GM12878 (cell line): ENCODE data around the gene RGSL1. TPM values are rescaled to one million over a fixed set of nuclear protein-coding genes. Genes with fewer than 3 reads are reported as not detected.

ENCODE experiments used
- ATAC-seq: fragments of 200-7000 bp; cut with Tn5 transposase; 3 replicates; pipeline ENCODE4 v1.9.1; 2020; ENCODE audit warnings: mild to moderate bottlenecking, moderate library complexity
- BruUV-seq: library from RNA; stranded (reverse); fragments of 400-500 nt; replicated peaks from 2 replicates; lab custom pipeline; 2021; lab: Mats Ljungman, UMichigan
- CTCF ChIA-PET: fragments of 300-600 bp; sonication (Branson Sonifier 250); formaldehyde crosslinking; extraction: SDS; loops from one replicate; lab custom pipeline; 2021; ENCODE audit warnings: inconsistent platforms; lab: Yijun Ruan, JAX
- POLR2A ChIA-PET: fragments of 350-600 bp; formaldehyde crosslinking; extraction: SDS; loops from one replicate; lab custom pipeline; 2021; ENCODE audit warnings: inconsistent platforms; lab: Charles Lee
- RAD21 ChIA-PET: fragments of 300-600 bp; sonication (Branson Sonifier 250); formaldehyde crosslinking; loops from one replicate; lab custom pipeline; 2023; ENCODE audit warnings: antibody characterized with exemption; ENCODE audit not compliant: unreplicated experiment; lab: Charles Lee
- SMC1A ChIA-PET: fragments of 300-600 bp; sonication (Branson Sonifier 250); formaldehyde crosslinking; loops from one replicate; lab custom pipeline; 2023; ENCODE audit not compliant: unreplicated experiment, uncharacterized antibody; lab: Charles Lee
- DNase-seq: peaks from one replicate; pipeline ENCODE4 v3.0.0-alpha.2; 2011; ENCODE audit warnings: low read depth, low spot score
- FAIRE-seq: peaks from 3 replicates; lab custom pipeline; 2011; peaks lifted over from hg19 to GRCh38; lab: Jason Lieb, UNC
- H2AFZ ChIP-seq: 2 replicates; pipeline ENCODE4 v1.6.0; 2011; ENCODE audit warnings: low read depth, low read length, control low read depth; ENCODE audit not compliant: control insufficient read depth
- H3K27ac ChIP-seq: 2 replicates; pipeline ENCODE4 v1.5.1; 2011; ENCODE audit warnings: control low read depth; ENCODE audit not compliant: control insufficient read depth, insufficient read depth
- H3K27me3 ChIP-seq, 2 experiments: replicated peaks in 1 of 2; 2 replicates each; pipeline versions ENCODE4 v1.6.0 to v1.6.1; 2011; ENCODE audit warnings: low read length in 1 of 2; ENCODE audit not compliant: control insufficient read depth in 2 of 2, insufficient read depth in 2 of 2
- H3K36me3 ChIP-seq, 2 experiments: 2 replicates each; pipeline ENCODE4 v1.5.1; 2011; ENCODE audit warnings: low read length in 1 of 2; ENCODE audit not compliant: control insufficient read depth in 2 of 2, insufficient read depth in 2 of 2
- H3K4me1 ChIP-seq: 2 replicates; pipeline ENCODE4 v1.6.1; 2011; ENCODE audit warnings: mild to moderate bottlenecking, low read length, moderate library complexity, mixed read lengths; ENCODE audit not compliant: control insufficient read depth, insufficient read depth
- H3K4me2 ChIP-seq: 2 replicates; pipeline ENCODE4 v1.6.0; 2011; ENCODE audit warnings: control low read depth; ENCODE audit not compliant: control insufficient read depth, insufficient read depth
- H3K4me3 ChIP-seq: fragments of 200-600 bp; sonication (generic); 2 replicates; pipeline ENCODE4 v1.5.1; 2016
- H3K79me2 ChIP-seq: 2 replicates; pipeline ENCODE4 v1.6.0; 2011; ENCODE audit warnings: low read length; ENCODE audit not compliant: control insufficient read depth, insufficient read depth
- H3K9ac ChIP-seq: 2 replicates; pipeline ENCODE4 v1.8.0; 2011; ENCODE audit warnings: low read length, control low read depth, mixed read lengths; ENCODE audit not compliant: control insufficient read depth, insufficient read depth
- H3K9me3 ChIP-seq: replicated peaks from 3 replicates; pipeline ENCODE4 v1.5.1; 2011; ENCODE audit warnings: mild to moderate bottlenecking, low read length; ENCODE audit not compliant: control insufficient read depth, insufficient read depth
- H4K20me1 ChIP-seq: 2 replicates; pipeline ENCODE4 v1.6.0; 2011; ENCODE audit not compliant: control insufficient read depth, insufficient read depth
- BMI1 ChIP-seq: fragments of 450-650 bp; IDR thresholded peaks from 2 replicates; pipeline ENCODE4 v1.6.1; 2016; ENCODE audit warnings: mild to moderate bottlenecking, moderate library complexity, borderline replicate concordance
- CREB1 ChIP-seq: IDR thresholded peaks from 2 replicates; pipeline ENCODE4 v1.6.1; 2012; ENCODE audit warnings: low read depth, mild to moderate bottlenecking, inconsistent platforms
- DPF2 ChIP-seq: fragments of 450-650 bp; IDR thresholded peaks from 2 replicates; pipeline ENCODE4 v1.6.1; 2017; ENCODE audit warnings: mild to moderate bottlenecking
- FOXK2 ChIP-seq: fragments of 450-650 bp; IDR thresholded peaks from 2 replicates; pipeline ENCODE4 v1.6.1; 2017; ENCODE audit warnings: mild to moderate bottlenecking, moderate library complexity
- HCFC1 ChIP-seq: fragments of 150-350 bp; IDR thresholded peaks from 2 replicates; pipeline ENCODE4 v1.6.1; 2014; ENCODE audit warnings: low read length
- KLF5 ChIP-seq: fragments of 450-650 bp; IDR thresholded peaks from 2 replicates; pipeline ENCODE4 v1.6.1; 2014; ENCODE audit warnings: mild to moderate bottlenecking; ENCODE audit not compliant: partially characterized antibody
- NFXL1 ChIP-seq: fragments of 450-650 bp; IDR thresholded peaks from 2 replicates; pipeline ENCODE4 v1.6.1; 2017; ENCODE audit warnings: antibody characterized with exemption, mild to moderate bottlenecking, borderline replicate concordance
- POLR2AphosphoS2 ChIP-seq: IDR thresholded peaks from 2 replicates; pipeline ENCODE4 v1.6.1; 2011; ENCODE audit warnings: low read depth, mild to moderate bottlenecking, low read length, improper control_type of control experiment, moderate library complexity
- RAD21 ChIP-seq: IDR thresholded peaks from 2 replicates; pipeline ENCODE4 v1.6.1; 2011; ENCODE audit warnings: mild to moderate bottlenecking, low read depth, low read length, moderate library complexity; ENCODE audit not compliant: insufficient read depth
- SRF ChIP-seq, 2 experiments: IDR thresholded peaks; 2 replicates each; pipeline ENCODE4 v1.6.1; 2011; ENCODE audit warnings: low read depth in 2 of 2, low read length in 2 of 2, mild to moderate bottlenecking in 1 of 2, moderate library complexity in 1 of 2
- SUZ12 ChIP-seq: fragments of 200-600 bp; sonication (generic); IDR thresholded peaks from one replicate; pipeline ENCODE4 v1.6.1; 2018; ENCODE audit warnings: antibody characterized with exemption, mild to moderate bottlenecking; ENCODE audit not compliant: unreplicated experiment
- WRNIP1 ChIP-seq: IDR thresholded peaks from 2 replicates; pipeline ENCODE4 v1.6.1; 2011; ENCODE audit warnings: low read depth, low read length, improper control_type of control experiment, borderline replicate concordance
- ZBED1 ChIP-seq: IDR thresholded peaks from 2 replicates; pipeline ENCODE4 v1.6.1; 2016; ENCODE audit warnings: borderline replicate concordance
- WGBS: methylation state at CpG from one replicate; pipeline ENCODE4 v1.1.6; 2016; ENCODE audit warnings: low lambda C conversion rate; ENCODE audit not compliant: insufficient replicate concordance, insufficient coverage; ENCODE audit errors: missing lambda C conversion rate; 5-methylcytosine and 5-hydroxymethylcytosine counted together
- in situ Hi-C: fragments of 300-500 bp; cut with MboI; formaldehyde crosslinking; loops from 9 replicates; pipeline ENCODE4 v1.14.3; 2018; ENCODE audit warnings: mixed read lengths
- intact Hi-C: fragments of 100-400 bp; cut with micrococcal nuclease; formaldehyde crosslinking; loops from one replicate; pipeline ENCODE4 v1.14.2; 2022; ENCODE audit not compliant: unreplicated experiment
- polyA plus RNA-seq, 11 experiments: library from polyadenylated mRNA; depleted of rRNA in 4 of 11; unstranded in 6 of 11; stranded (reverse) in 5 of 11; fragments of >200 nt; fragmentation: Nextera tagmentation in 4 of 11; fragmentation: Illumina TruSeq in 1 of 11; extraction: Ambion mirVana in 4 of 11; extraction: Trizol in 1 of 11; gene quantifications; 1 replicate in 1 of 11; 2 replicates in 10 of 11; pipeline versions ENCODE4 v1.2.1 to v1.2.3, GENCODE V29; 2011 to 2016; ENCODE audit warnings: inconsistent platforms in 2 of 11, missing spikeins in 2 of 11, low read depth in 1 of 11
- total RNA-seq, 4 experiments: library from RNA; depleted of rRNA in 3 of 4; stranded (reverse); fragments of >200 nt in 3 of 4; fragmentation: Illumina TruSeq in 1 of 4; extraction: Trizol in 1 of 4; gene quantifications; 2 replicates each; pipeline versions ENCODE4 v1.2.1 to v1.2.3, GENCODE V29; 2013 to 2021
- TF ChIP-seq, protein P1 (sequence below): fragments of 450-650 bp; IDR thresholded peaks from 2 replicates; pipeline ENCODE4 v1.6.1; 2018; ENCODE audit warnings: mild to moderate bottlenecking, low read depth, moderate library complexity; ENCODE audit not compliant: partially characterized antibody
- TF ChIP-seq, protein P2 (sequence below): fragments of 450-650 bp; IDR thresholded peaks from 2 replicates; pipeline ENCODE4 v1.6.1; 2016; ENCODE audit warnings: mild to moderate bottlenecking

Gene RGSL1
- total and polyA plus RNA-seq, 10 of the 15 experiments (the other 5 are each of a cell fraction or from before 2014, with no cell fraction given): 0.05 to 0.28 (median 0.27) TPM; not detected in 5

DNA sequence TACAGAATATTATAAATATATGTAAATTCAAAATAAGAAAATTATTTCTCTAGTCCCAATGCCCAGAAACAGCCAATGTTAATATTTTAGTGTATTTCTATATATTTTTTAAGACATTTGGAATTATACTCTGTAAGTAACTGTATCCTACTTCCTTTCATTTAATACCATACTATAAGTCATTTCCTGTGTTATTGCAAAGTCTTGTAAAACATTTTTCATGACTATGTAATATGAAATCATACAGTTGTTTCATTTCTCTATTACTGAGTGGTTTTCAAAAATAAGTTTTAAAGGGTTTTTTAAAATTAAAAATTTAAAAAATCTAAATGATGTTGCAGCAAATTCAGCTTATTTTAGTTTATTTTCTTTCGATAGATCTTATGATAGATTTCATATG, 137.1 kb downstream of the RGSL1 start (continued):
- TF ChIP-seq WRNIP1 (no peak), HCFC1 (no peak)

DNA sequence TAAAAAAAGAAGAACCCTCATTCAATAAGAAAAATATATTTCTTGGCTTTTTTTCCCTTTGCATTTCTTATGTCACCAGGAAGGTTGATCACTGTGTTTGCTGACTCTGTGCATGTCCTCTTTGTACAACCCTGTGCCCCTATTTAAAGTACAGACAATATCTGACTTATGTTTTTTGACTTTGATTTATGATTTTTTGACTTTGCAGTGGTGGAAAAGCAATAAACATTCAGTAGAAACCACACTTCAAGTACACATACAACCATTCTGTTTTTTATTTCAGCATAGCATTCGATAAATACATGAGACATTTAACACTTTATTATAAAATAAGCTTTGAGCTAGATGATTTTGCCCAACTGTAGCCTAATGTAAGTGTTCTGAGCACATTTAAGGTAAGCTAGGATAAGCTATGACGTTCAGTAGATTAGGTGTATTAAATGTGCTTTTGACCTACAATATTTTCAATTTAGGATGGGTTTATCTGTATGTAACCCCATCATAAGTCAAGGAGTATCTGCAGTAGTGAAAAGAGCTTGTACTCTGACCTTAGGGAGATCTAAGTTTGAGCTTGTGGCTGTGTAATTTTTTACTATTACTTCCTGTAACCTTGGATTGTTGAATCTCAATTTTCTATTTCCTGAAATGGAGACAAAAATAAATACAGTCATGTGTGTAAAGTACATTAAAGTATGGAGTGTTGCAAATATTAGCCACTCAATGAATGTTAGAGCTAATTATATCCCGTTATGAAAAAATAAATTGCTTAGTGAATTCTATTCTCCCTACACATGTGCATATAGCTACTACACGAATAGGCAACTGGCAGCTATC, 137.9 kb downstream of the RGSL1 start:
- H3K4me3 ChIP-seq: peak overlapping the region; percentile 87
- intact Hi-C loops: no loop called here
- ATAC-seq (peak; percentile 37), FAIRE-seq (peak; percentile 76), DNase-seq (no peak)
- POLR2A ChIA-PET: interaction anchor here (0.7 to 1.7 kb wide), 8 partner anchors 17 to 202 kb away, joined by 3 to 5 read pairs (median 4); no protein-coding TSS in a partner anchor
- H3K9ac ChIP-seq: peak overlapping the region; percentile 65
- WGBS: 37% methylated on average over 4 of the region's 4 CpGs
- no peak for TF ChIP-seq FOXK2
- no peak for TF ChIP-seq RAD21
- no peak for TF ChIP-seq BMI1
- TF ChIP-seq NFXL1: no peak
- no peak for TF ChIP-seq CREB1
- TF ChIP-seq ZBED1: no peak
- no peak for TF ChIP-seq POLR2AphosphoS2
- TF ChIP-seq SUZ12: no peak
- TF ChIP-seq SRF (IDR thresholded peaks at IDR 0.05; ENCODE audit: low read depth in 2 of 2, low read length in 2 of 2): no peak
- TF ChIP-seq, protein P1, sequence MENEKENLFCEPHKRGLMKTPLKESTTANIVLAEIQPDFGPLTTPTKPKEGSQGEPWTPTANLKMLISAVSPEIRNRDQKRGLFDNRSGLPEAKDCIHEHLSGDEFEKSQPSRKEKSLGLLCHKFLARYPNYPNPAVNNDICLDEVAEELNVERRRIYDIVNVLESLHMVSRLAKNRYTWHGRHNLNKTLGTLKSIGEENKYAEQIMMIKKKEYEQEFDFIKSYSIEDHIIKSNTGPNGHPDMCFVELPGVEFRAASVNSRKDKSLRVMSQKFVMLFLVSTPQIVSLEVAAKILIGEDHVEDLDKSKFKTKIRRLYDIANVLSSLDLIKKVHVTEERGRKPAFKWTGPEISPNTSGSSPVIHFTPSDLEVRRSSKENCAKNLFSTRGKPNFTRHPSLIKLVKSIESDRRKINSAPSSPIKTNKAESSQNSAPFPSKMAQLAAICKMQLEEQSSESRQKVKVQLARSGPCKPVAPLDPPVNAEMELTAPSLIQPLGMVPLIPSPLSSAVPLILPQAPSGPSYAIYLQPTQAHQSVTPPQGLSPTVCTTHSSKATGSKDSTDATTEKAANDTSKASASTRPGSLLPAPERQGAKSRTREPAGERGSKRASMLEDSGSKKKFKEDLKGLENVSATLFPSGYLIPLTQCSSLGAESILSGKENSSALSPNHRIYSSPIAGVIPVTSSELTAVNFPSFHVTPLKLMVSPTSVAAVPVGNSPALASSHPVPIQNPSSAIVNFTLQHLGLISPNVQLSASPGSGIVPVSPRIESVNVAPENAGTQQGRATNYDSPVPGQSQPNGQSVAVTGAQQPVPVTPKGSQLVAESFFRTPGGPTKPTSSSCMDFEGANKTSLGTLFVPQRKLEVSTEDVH: no peak
- TF ChIP-seq, protein P2, sequence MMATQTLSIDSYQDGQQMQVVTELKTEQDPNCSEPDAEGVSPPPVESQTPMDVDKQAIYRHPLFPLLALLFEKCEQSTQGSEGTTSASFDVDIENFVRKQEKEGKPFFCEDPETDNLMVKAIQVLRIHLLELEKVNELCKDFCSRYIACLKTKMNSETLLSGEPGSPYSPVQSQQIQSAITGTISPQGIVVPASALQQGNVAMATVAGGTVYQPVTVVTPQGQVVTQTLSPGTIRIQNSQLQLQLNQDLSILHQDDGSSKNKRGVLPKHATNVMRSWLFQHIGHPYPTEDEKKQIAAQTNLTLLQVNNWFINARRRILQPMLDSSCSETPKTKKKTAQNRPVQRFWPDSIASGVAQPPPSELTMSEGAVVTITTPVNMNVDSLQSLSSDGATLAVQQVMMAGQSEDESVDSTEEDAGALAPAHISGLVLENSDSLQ: no peak
- TF ChIP-seq DPF2: no peak
- no peak for TF ChIP-seq KLF5
- H4K20me1 ChIP-seq: no peaks in the 10 kb centered on the region
- RAD21 ChIA-PET: interaction anchor here (0.6 to 23.0 kb wide), 16 partner anchors 8 to 205 kb away, joined by 3 to 946 read pairs (median 4); partner anchors contain the start of gene RGS16
- H3K27ac ChIP-seq: no peak overlapping the region; the same call in 1 of the 2 replicates
- H3K27me3 ChIP-seq: no peaks in the 10 kb centered on the region
- SMC1A ChIA-PET: interaction anchor here (0.7 to 28.0 kb wide), 13 partner anchors 8 to 444 kb away, joined by 3 to 1145 read pairs (median 3); partner anchors contain the start of gene NPL
- H3K4me2 ChIP-seq: peak overlapping the region; percentile 64
- in situ Hi-C loops: no loop called here
- CTCF ChIA-PET: interaction anchor here (0.8 to 37.4 kb wide), 14 partner anchors 9 to 507 kb away, joined by 3 to 1888 read pairs (median 4); partner anchors contain the start of gene NPL
- H2AFZ ChIP-seq: peak overlapping the region; percentile 38
- no peaks in the 10 kb centered on the region for H3K9me3 ChIP-seq
- no peaks in the 10 kb centered on the region; a peak in 1 of 4 replicates for H3K36me3 ChIP-seq
- H3K79me2 ChIP-seq: no peaks in the 10 kb centered on the region
- BruUV-seq: no TSS peak
- peaks cover 5% of the 10 kb centered on the region; the same call in 1 of the 2 replicates for H3K4me1 ChIP-seq
